ENCODE results near the gene ZNF157. TPM values are rescaled to one million over a fixed set of nuclear protein-coding genes. Genes with fewer than 3 reads are reported as not detected.
"Not testable (repeated sequence)": the region's sequence is repeated elsewhere in the genome, so short reads cannot be mapped to it uniquely, and the experiment has no call there.

The ZNF157 gene
- total and polyA plus RNA-seq, 4 donors, result 0.10 to 0.63 (median 0.25) TPM

GRCh38 chrX:47373198-47373597, 2.8 kb downstream of the ZNF157 start:
- no peaks in the 10 kb centered on the region for H3K36me3 ChIP-seq (ENCODE audit: control insufficient read depth in 4 of 4, insufficient read depth in 4 of 4, low read length in 4 of 4)
- no peak overlapping the region for H3K4me3 ChIP-seq
- H3K4me1 ChIP-seq (ENCODE audit: control insufficient read depth in 5 of 5, insufficient read depth in 5 of 5, low read length in 5 of 5), result no peaks in the 10 kb centered on the region
- no peaks in the 10 kb centered on the region for H3K27me3 ChIP-seq (ENCODE audit: control insufficient read depth in 3 of 3, insufficient read depth in 3 of 3, low read length in 2 of 3)
- DNase-seq (no peak), ATAC-seq (ENCODE audit: insufficient read depth, low FRiP score) (no peak)
- no peaks in the 10 kb centered on the region for H3K9me3 ChIP-seq (ENCODE audit: control insufficient read depth in 4 of 4, insufficient read depth in 3 of 4, low read length in 3 of 4)
- TF ChIP-seq, protein P1, sequence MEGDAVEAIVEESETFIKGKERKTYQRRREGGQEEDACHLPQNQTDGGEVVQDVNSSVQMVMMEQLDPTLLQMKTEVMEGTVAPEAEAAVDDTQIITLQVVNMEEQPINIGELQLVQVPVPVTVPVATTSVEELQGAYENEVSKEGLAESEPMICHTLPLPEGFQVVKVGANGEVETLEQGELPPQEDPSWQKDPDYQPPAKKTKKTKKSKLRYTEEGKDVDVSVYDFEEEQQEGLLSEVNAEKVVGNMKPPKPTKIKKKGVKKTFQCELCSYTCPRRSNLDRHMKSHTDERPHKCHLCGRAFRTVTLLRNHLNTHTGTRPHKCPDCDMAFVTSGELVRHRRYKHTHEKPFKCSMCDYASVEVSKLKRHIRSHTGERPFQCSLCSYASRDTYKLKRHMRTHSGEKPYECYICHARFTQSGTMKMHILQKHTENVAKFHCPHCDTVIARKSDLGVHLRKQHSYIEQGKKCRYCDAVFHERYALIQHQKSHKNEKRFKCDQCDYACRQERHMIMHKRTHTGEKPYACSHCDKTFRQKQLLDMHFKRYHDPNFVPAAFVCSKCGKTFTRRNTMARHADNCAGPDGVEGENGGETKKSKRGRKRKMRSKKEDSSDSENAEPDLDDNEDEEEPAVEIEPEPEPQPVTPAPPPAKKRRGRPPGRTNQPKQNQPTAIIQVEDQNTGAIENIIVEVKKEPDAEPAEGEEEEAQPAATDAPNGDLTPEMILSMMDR (IDR thresholded peaks at IDR 0.05; ENCODE audit: control extremely low read depth, extremely low read depth), result no peak
- 40 to 66% methylated on average over 5 of the region's 5 CpGs for WGBS, 2 donors
- H3K9ac ChIP-seq (ENCODE audit: insufficient read depth in 1 of 2, low read length in 2 of 2), result no peak overlapping the region
- no peak overlapping the region for H3K27ac ChIP-seq (ENCODE audit: low read depth in 1 of 2, low read length in 1 of 2)

DNA sequence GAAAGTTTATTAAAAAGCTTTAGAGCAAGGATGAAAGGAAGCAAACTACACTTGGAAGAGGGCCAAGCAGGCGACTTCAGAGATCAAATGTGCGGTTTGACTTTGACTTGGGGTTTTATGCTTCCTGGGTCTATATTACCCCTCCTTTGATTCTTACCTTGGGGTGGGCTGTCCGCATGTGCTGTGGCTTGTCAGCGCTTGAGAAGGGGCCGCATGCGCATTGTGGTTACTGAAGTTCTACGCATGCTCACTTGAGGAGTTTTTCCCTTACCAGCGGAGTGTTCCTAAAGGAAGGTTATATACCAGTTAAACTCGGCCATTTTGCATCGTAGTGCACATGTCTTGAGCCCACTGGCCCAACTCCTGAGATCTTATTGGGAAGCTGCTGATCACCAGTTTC, 9.9 kb downstream of the ZNF157 start:
- peak in 1 of 3 donors; percentile 17 for DNase-seq
- Histone ChIP-seq H3K27me3 (ENCODE audit: control insufficient read depth in 3 of 3, insufficient read depth in 3 of 3, low read length in 2 of 3) (no peaks in the 10 kb centered on the region), H3K4me1 (ENCODE audit: control insufficient read depth in 5 of 5, insufficient read depth in 5 of 5, low read length in 5 of 5) (no peaks in the 10 kb centered on the region), H3K27ac (ENCODE audit: low read depth in 1 of 2, low read length in 1 of 2) (no peak overlapping the region), H3K9me3 (ENCODE audit: control insufficient read depth in 4 of 4, insufficient read depth in 3 of 4, low read length in 3 of 4) (peaks cover 0 to 2% (median 0%) of the 10 kb centered on the region in 4 donors), H3K9ac (ENCODE audit: insufficient read depth in 1 of 2, low read length in 2 of 2) (no peak overlapping the region), H3K4me3 (no peak overlapping the region), H3K36me3 (ENCODE audit: control insufficient read depth in 4 of 4, insufficient read depth in 4 of 4, low read length in 4 of 4) (no peaks in the 10 kb centered on the region)
- 25 to 57% methylated on average over 10 of the region's 10 CpGs for whole genome bisulfite sequencing, 2 donors
- TF ChIP-seq, protein P1 (IDR thresholded peaks at IDR 0.05; ENCODE audit: control extremely low read depth, extremely low read depth), result no peak
- ATAC-seq (ENCODE audit: insufficient read depth, low FRiP score), result no peak

DNA sequence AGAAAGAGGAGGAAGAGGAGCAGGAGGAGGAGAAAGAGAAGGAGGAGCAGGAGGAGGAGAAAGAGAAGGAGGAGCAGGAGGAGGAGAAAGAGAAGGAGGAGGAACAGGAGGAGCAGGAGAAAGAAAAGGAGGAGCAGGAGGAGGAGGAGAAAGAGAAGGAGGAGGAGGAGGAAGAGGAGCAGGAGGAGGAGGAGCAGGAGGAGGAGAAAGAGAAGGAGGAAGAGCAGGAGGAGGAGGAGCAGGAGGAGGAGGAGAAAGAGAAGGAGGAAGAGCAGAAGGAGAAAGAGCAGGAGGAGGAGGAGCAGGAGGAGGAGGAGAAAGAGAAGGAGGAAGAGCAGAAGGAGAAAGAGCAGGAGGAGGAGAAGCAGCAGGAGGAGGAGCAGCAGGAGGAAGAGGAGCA, 10.5 kb downstream of the ZNF157 start:
- H3K27me3 ChIP-seq (ENCODE audit: control insufficient read depth in 3 of 3, insufficient read depth in 3 of 3, low read length in 2 of 3); H3K9ac ChIP-seq (ENCODE audit: insufficient read depth in 1 of 2, low read length in 2 of 2); H3K4me1 ChIP-seq (ENCODE audit: control insufficient read depth in 5 of 5, insufficient read depth in 5 of 5, low read length in 5 of 5); H3K4me3 ChIP-seq; H3K36me3 ChIP-seq (ENCODE audit: control insufficient read depth in 4 of 4, insufficient read depth in 4 of 4, low read length in 4 of 4); DNase-seq; H3K9me3 ChIP-seq (ENCODE audit: control insufficient read depth in 4 of 4, insufficient read depth in 3 of 4, low read length in 3 of 4); H3K27ac ChIP-seq (ENCODE audit: low read depth in 1 of 2, low read length in 1 of 2); ATAC-seq (ENCODE audit: insufficient read depth, low FRiP score): not testable (repeated sequence)

- Histone ChIP-seq H3K4me3 (no peak overlapping the region), H3K9ac (ENCODE audit: insufficient read depth in 1 of 2, low read length in 2 of 2) (no peak overlapping the region), H3K27ac (ENCODE audit: low read depth in 1 of 2, low read length in 1 of 2) (no peak overlapping the region), H3K27me3 (ENCODE audit: control insufficient read depth in 3 of 3, insufficient read depth in 3 of 3, low read length in 2 of 3) (no peaks in the 10 kb centered on the region), H3K9me3 (ENCODE audit: control insufficient read depth in 4 of 4, insufficient read depth in 3 of 4, low read length in 3 of 4) (peaks cover 0 to 2% (median 0%) of the 10 kb centered on the region in 4 donors), H3K4me1 (ENCODE audit: control insufficient read depth in 5 of 5, insufficient read depth in 5 of 5, low read length in 5 of 5) (no peaks in the 10 kb centered on the region), H3K36me3 (ENCODE audit: control insufficient read depth in 4 of 4, insufficient read depth in 4 of 4, low read length in 4 of 4) (no peaks in the 10 kb centered on the region)
- 0 to 7% methylated on average over 8 of the region's 8 CpGs for WGBS, 2 donors
- DNase-seq (peak; percentile 60 to 76 (median 69)), ATAC-seq (ENCODE audit: insufficient read depth, low FRiP score) (no peak)
- TF ChIP-seq, protein P1 (IDR thresholded peaks at IDR 0.05; ENCODE audit: control extremely low read depth, extremely low read depth), result peak; percentile 51
These were observed 14.1 kb downstream of the ZNF157 start for GRCh38 chrX:47384502-47384901.

Measured in lung (tissue), 12 donors.